H1 (cell line): ENCODE data around the gene OXER1.

ENCODE experiments used
- EZH2 ChIP-seq: fragments of 200-600 bp; sonication (generic); IDR thresholded peaks from 2 replicates; pipeline ENCODE4 v1.7.1; 2012; ENCODE audit warnings: low read depth, mild to moderate bottlenecking, moderate library complexity, low read length, inconsistent platforms; ENCODE audit not compliant: severe bottlenecking
- JUN ChIP-seq: IDR thresholded peaks from 2 replicates; pipeline ENCODE4 v1.6.1; 2011; ENCODE audit warnings: low read depth, mild to moderate bottlenecking, improper control_type of control experiment, low read length
- POLR2A ChIP-seq, 2 experiments: IDR thresholded peaks; 1 replicate in 1 of 2; 2 replicates in 1 of 2; pipeline ENCODE4 v1.6.1; 2011; ENCODE audit warnings: low read depth in 2 of 2, low read length in 2 of 2, mild to moderate bottlenecking in 2 of 2; ENCODE audit errors: control extremely low read depth in 1 of 2
- POLR2AphosphoS5 ChIP-seq: IDR thresholded peaks from 2 replicates; pipeline ENCODE4 v1.6.1; 2011; ENCODE audit warnings: low read depth, low read length
- RAD21 ChIP-seq, 2 experiments: IDR thresholded peaks in 1 of 2; conservative IDR thresholded peaks in 1 of 2; 2 replicates each; pipeline ENCODE4 v1.6.1; 2011; ENCODE audit warnings: low read depth in 2 of 2, low read length in 2 of 2, improper control_type of control experiment in 1 of 2, inconsistent platforms in 1 of 2, mild to moderate bottlenecking in 1 of 2, moderate library complexity in 1 of 2
- SRF ChIP-seq: IDR thresholded peaks from 2 replicates; pipeline ENCODE4 v1.6.1; 2011; ENCODE audit warnings: mild to moderate bottlenecking, low read depth, low read length, moderate library complexity
- TAF7 ChIP-seq: optimal IDR thresholded peaks from 2 replicates; pipeline ENCODE3; 2011; ENCODE audit warnings: low read depth, mild to moderate bottlenecking, inconsistent platforms, low read length, moderate library complexity, borderline replicate concordance
- YY1 ChIP-seq: IDR thresholded peaks from 2 replicates; pipeline ENCODE4 v1.6.1; 2011; ENCODE audit warnings: low read depth, mild to moderate bottlenecking, low read length
- TF ChIP-seq, protein P1 (sequence below), 3 experiments: IDR thresholded peaks; 1 replicate in 2 of 3; 2 replicates in 1 of 3; pipeline versions ENCODE4 v1.5.1 to v1.6.1; 2011; ENCODE audit warnings: low read length in 3 of 3, mild to moderate bottlenecking in 3 of 3, inconsistent platforms in 2 of 3, low read depth in 1 of 3, moderate library complexity in 1 of 3; ENCODE audit not compliant: insufficient read depth in 1 of 3; ENCODE audit errors: control extremely low read depth in 1 of 3

DNA sequence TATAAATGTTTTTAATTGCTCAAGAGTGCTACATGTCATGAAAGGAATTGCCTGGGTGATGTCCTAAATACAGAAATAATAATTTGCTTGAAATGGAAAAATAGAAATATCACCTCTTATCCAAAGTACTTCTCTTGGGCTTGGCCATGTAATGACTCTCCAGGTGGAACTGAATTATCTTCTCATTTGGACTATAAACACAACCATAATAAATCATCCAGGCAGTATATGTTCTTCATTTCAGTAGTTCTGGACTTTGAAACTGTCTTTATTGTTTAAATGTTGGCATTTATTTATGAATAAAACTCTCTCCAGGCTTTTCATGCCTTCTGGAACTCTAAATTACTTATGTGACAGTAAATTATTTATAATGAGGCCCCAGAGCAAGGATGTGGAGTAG lies 40.5 kb downstream of the OXER1 start:
- TF ChIP-seq POLR2A (IDR thresholded peaks at IDR 0.05; ENCODE audit: control extremely low read depth in 1 of 2, low read depth in 2 of 2, low read length in 2 of 2), result no peak
- TF ChIP-seq, protein P1, sequence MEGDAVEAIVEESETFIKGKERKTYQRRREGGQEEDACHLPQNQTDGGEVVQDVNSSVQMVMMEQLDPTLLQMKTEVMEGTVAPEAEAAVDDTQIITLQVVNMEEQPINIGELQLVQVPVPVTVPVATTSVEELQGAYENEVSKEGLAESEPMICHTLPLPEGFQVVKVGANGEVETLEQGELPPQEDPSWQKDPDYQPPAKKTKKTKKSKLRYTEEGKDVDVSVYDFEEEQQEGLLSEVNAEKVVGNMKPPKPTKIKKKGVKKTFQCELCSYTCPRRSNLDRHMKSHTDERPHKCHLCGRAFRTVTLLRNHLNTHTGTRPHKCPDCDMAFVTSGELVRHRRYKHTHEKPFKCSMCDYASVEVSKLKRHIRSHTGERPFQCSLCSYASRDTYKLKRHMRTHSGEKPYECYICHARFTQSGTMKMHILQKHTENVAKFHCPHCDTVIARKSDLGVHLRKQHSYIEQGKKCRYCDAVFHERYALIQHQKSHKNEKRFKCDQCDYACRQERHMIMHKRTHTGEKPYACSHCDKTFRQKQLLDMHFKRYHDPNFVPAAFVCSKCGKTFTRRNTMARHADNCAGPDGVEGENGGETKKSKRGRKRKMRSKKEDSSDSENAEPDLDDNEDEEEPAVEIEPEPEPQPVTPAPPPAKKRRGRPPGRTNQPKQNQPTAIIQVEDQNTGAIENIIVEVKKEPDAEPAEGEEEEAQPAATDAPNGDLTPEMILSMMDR (IDR thresholded peaks at IDR 0.05; ENCODE audit: control extremely low read depth in 1 of 3, insufficient read depth in 1 of 3, low read depth in 1 of 3, low read length in 3 of 3), result no peak
- TF ChIP-seq EZH2, result no peak
- no peak for TF ChIP-seq SRF
- no peak for TF ChIP-seq YY1
- TF ChIP-seq POLR2AphosphoS5, result no peak
- TF ChIP-seq JUN, result no peak
- no peak for TF ChIP-seq RAD21 (IDR thresholded peaks at IDR 0.05 in 1 of 2, conservative IDR thresholded peaks at IDR 0.05 in 1 of 2; ENCODE audit: low read depth in 2 of 2, low read length in 2 of 2)
- TF ChIP-seq TAF7, result no peak
